Measurements from ENCODE around the gene TMPRSS4. TPM values are rescaled to one million over a fixed set of nuclear protein-coding genes. Genes with fewer than 3 reads are reported as not detected.

Gene TMPRSS4
- total RNA-seq, 3 donors from 2014 or later (not counting 1 experiment from before 2014, with no cell fraction given), result not detected

GRCh38 chr11:118079491-118079890 lies 2.6 kb downstream of the TMPRSS4 start:
- peaks cover 14% of the 10 kb centered on the region for H3K4me1 ChIP-seq (ENCODE audit: control insufficient read depth, insufficient read depth, low read length)
- H3K9me3 Mint-ChIP-seq, result no peaks in the 10 kb centered on the region
- no peaks in the 10 kb centered on the region for H3K27me3 ChIP-seq (ENCODE audit: control insufficient read depth, insufficient read depth, low read length)
- no peak overlapping the region for H3K27ac ChIP-seq (ENCODE audit: low read length)
- intact Hi-C loops (cut with micrococcal nuclease), result no loop called here
- peaks cover 0 to 6% of the 10 kb centered on the region in 2 donors for H3K27me3 Mint-ChIP-seq (ENCODE audit: low read depth in 2 of 2)
- no peak overlapping the region for H3K4me3 Mint-ChIP-seq
- no peaks in the 10 kb centered on the region for H3K36me3 ChIP-seq (ENCODE audit: control insufficient read depth, insufficient read depth, low read length)
- no peak for TF ChIP-seq CTCF (IDR thresholded peaks at IDR 0.05)
- WGBS (ENCODE audit: insufficient coverage), result 82% methylated on average over 10 of the region's 10 CpGs
- DNase-seq (peak in 1 of 2 donors; percentile 37), ATAC-seq (no peak)
- no peak overlapping the region for H3K4me3 ChIP-seq (ENCODE audit: low read length)
- H3K4me1 Mint-ChIP-seq, result peaks cover 0 to 6% of the 10 kb centered on the region in 2 donors
- no peaks in the 10 kb centered on the region for H3K36me3 Mint-ChIP-seq
- no peaks in the 10 kb centered on the region for H3K9me3 ChIP-seq (ENCODE audit: control insufficient read depth, insufficient read depth, low read length)
- no peak overlapping the region for H3K27ac Mint-ChIP-seq

GRCh38 chr11:118080296-118080695 lies 3.4 kb downstream of the TMPRSS4 start:
- H3K4me3 ChIP-seq (ENCODE audit: low read length), result no peak overlapping the region
- ATAC-seq, result no peak
- H3K27me3 ChIP-seq (ENCODE audit: control insufficient read depth, insufficient read depth, low read length), result no peaks in the 10 kb centered on the region
- no peak for DNase-seq
- 85% methylated on average over 5 of the region's 5 CpGs for WGBS (ENCODE audit: insufficient coverage)
- H3K9me3 ChIP-seq (ENCODE audit: control insufficient read depth, insufficient read depth, low read length), result no peaks in the 10 kb centered on the region
- peaks cover 0 to 4% of the 10 kb centered on the region in 2 donors for H3K27me3 Mint-ChIP-seq (ENCODE audit: low read depth in 2 of 2)
- H3K27ac Mint-ChIP-seq, result no peak overlapping the region
- peaks cover 14% of the 10 kb centered on the region for H3K4me1 ChIP-seq (ENCODE audit: control insufficient read depth, insufficient read depth, low read length)
- H3K27ac ChIP-seq (ENCODE audit: low read length), result no peak overlapping the region
- no peaks in the 10 kb centered on the region for H3K36me3 ChIP-seq (ENCODE audit: control insufficient read depth, insufficient read depth, low read length)
- no peak overlapping the region for H3K4me3 Mint-ChIP-seq
- H3K36me3 Mint-ChIP-seq, result no peaks in the 10 kb centered on the region
- TF ChIP-seq CTCF (IDR thresholded peaks at IDR 0.05), result no peak
- no peaks in the 10 kb centered on the region for H3K9me3 Mint-ChIP-seq
- peaks cover 0 to 6% of the 10 kb centered on the region in 2 donors for H3K4me1 Mint-ChIP-seq
- intact Hi-C loops (cut with micrococcal nuclease), result no loop called here

GRCh38 chr11:118081241-118081958 lies 4.5 kb downstream of the TMPRSS4 start:
- H3K27me3 ChIP-seq (ENCODE audit: control insufficient read depth, insufficient read depth, low read length), result no peaks in the 10 kb centered on the region
- DNase-seq (no peak), ATAC-seq (peak in 1 of 3 donors; percentile 54)
- 85% methylated on average over 18 of the region's 18 CpGs for WGBS (ENCODE audit: insufficient coverage)
- TF ChIP-seq CTCF (IDR thresholded peaks at IDR 0.05), result no peak
- peak overlapping the region in 1 of 2 donors; percentile 16 for H3K27ac Mint-ChIP-seq
- H3K36me3 ChIP-seq (ENCODE audit: control insufficient read depth, insufficient read depth, low read length), result no peaks in the 10 kb centered on the region
- no peak overlapping the region for H3K27ac ChIP-seq (ENCODE audit: low read length)
- H3K36me3 Mint-ChIP-seq, result no peaks in the 10 kb centered on the region
- H3K4me1 Mint-ChIP-seq, result peaks cover 0 to 6% of the 10 kb centered on the region in 2 donors
- H3K9me3 ChIP-seq (ENCODE audit: control insufficient read depth, insufficient read depth, low read length), result no peaks in the 10 kb centered on the region
- no peaks in the 10 kb centered on the region for H3K27me3 Mint-ChIP-seq (ENCODE audit: low read depth in 2 of 2)
- peaks cover 14% of the 10 kb centered on the region for H3K4me1 ChIP-seq (ENCODE audit: control insufficient read depth, insufficient read depth, low read length)
- H3K4me3 Mint-ChIP-seq, result no peak overlapping the region
- intact Hi-C loops (cut with micrococcal nuclease), result no loop called here
- no peak overlapping the region for H3K4me3 ChIP-seq (ENCODE audit: low read length)
- H3K9me3 Mint-ChIP-seq, result no peaks in the 10 kb centered on the region

All from natural killer cell (primary cell).